Neural cell (in vitro differentiated cells): ENCODE data around the gene HNRNPLL.
"Not testable (repeated sequence)": the region's sequence is repeated elsewhere in the genome, so short reads cannot be mapped to it uniquely, and the experiment has no call there.

ENCODE experiments used
- CTCF ChIP-seq: fragments of 450-650 bp; IDR thresholded peaks from 2 replicates; pipeline ENCODE4 v1.5.1; 2014; ENCODE audit warnings: antibody characterized with exemption, mild to moderate bottlenecking, moderate library complexity; ENCODE audit not compliant: poor library complexity, severe bottlenecking
- EP300 ChIP-seq: fragments of 450-650 bp; conservative IDR thresholded peaks from 2 replicates; pipeline ENCODE4 v1.6.1; 2014; ENCODE audit warnings: antibody characterized with exemption, mild to moderate bottlenecking, moderate library complexity; ENCODE audit not compliant: poor library complexity, severe bottlenecking
- EZH2 ChIP-seq: fragments of 200-600, 300-800 bp; shearing (Covaris generic), sonication (generic); IDR thresholded peaks from 2 replicates; pipeline ENCODE4 v1.6.1; 2014; ENCODE audit warnings: antibody characterized with exemption, low read length, borderline replicate concordance, mild to moderate bottlenecking; ENCODE audit not compliant: insufficient read depth, poor library complexity, severe bottlenecking
- MXI1 ChIP-seq: fragments of 450-650 bp; conservative IDR thresholded peaks from 2 replicates; pipeline ENCODE4 v1.6.1; 2014; ENCODE audit warnings: antibody characterized with exemption, mild to moderate bottlenecking; ENCODE audit not compliant: poor library complexity, severe bottlenecking
- POLR2AphosphoS5 ChIP-seq: IDR thresholded peaks from 2 replicates; pipeline ENCODE4 v1.6.1; 2012
- RAD21 ChIP-seq: fragments of 450-650 bp; conservative IDR thresholded peaks from 2 replicates; pipeline ENCODE4 v1.6.1; 2014; ENCODE audit warnings: antibody characterized with exemption, mild to moderate bottlenecking, moderate library complexity
- REST ChIP-seq: IDR thresholded peaks from 2 replicates; pipeline ENCODE4 v1.6.1; 2012; ENCODE audit warnings: borderline replicate concordance
- SMC3 ChIP-seq: fragments of 450-650 bp; conservative IDR thresholded peaks from 2 replicates; pipeline ENCODE4 v1.6.1; 2014; ENCODE audit warnings: antibody characterized with exemption, mild to moderate bottlenecking, moderate library complexity; ENCODE audit not compliant: poor library complexity
- TAF1 ChIP-seq: IDR thresholded peaks from 2 replicates; pipeline ENCODE4 v1.6.1; 2012; ENCODE audit warnings: low read depth

GRCh38 chr2:38542248-38542631 is 60.5 kb downstream of the HNRNPLL start:
- not testable (repeated sequence) for TF ChIP-seq CTCF, SMC3, EP300, EZH2, RAD21, TAF1, REST, POLR2AphosphoS5, MXI1
